HEK293 (cell line): ENCODE data around the gene APLP2.

Experiments
- BCL11A ChIP-seq: fragments of 450-650 bp; formaldehyde crosslinking; IDR thresholded peaks from 2 replicates; pipeline ENCODE4 v1.5.1; 2016; ENCODE audit warnings: low read depth, missing biosample characterization, missing genetic modification characterization
- GFI1B ChIP-seq: fragments of 450-650 bp; formaldehyde crosslinking; IDR thresholded peaks from 2 replicates; pipeline ENCODE4 v1.5.1; 2016; ENCODE audit warnings: missing biosample characterization, missing genetic modification characterization
- GLIS2 ChIP-seq: fragments of 450-650 bp; formaldehyde crosslinking; IDR thresholded peaks from 2 replicates; pipeline ENCODE4 v1.5.1; 2016; ENCODE audit warnings: missing biosample characterization, missing genetic modification characterization
- ZBTB8A ChIP-seq: fragments of 450-650 bp; formaldehyde crosslinking; IDR thresholded peaks from 2 replicates; pipeline ENCODE4 v1.5.1; 2016; ENCODE audit warnings: missing biosample characterization, missing genetic modification characterization
- ZNF112 ChIP-seq: fragments of 450-650 bp; formaldehyde crosslinking; IDR thresholded peaks from 2 replicates; pipeline ENCODE4 v1.5.0; 2017; ENCODE audit warnings: missing biosample characterization, missing genetic modification characterization
- ZNF184 ChIP-seq: fragments of 450-650 bp; IDR thresholded peaks from 2 replicates; pipeline ENCODE4 v1.5.1; 2018; ENCODE audit warnings: missing biosample characterization, mild to moderate bottlenecking, missing genetic modification characterization
- ZNF248 ChIP-seq: fragments of 450-650 bp; formaldehyde crosslinking; IDR thresholded peaks from 2 replicates; pipeline ENCODE4 v1.5.1; 2017; ENCODE audit warnings: missing biosample characterization, missing genetic modification characterization
- ZNF529 ChIP-seq: fragments of 450-650 bp; formaldehyde crosslinking; IDR thresholded peaks from 2 replicates; pipeline ENCODE4 v1.5.1; 2017; ENCODE audit warnings: missing genetic modification characterization, missing biosample characterization; ENCODE audit not compliant: insufficient replicate concordance
- ZNF558 ChIP-seq: fragments of 450-650 bp; formaldehyde crosslinking; IDR thresholded peaks from 2 replicates; pipeline ENCODE4 v1.5.1; 2016; ENCODE audit warnings: missing biosample characterization, missing genetic modification characterization
- ZNF658 ChIP-seq: fragments of 450-650 bp; formaldehyde crosslinking; IDR thresholded peaks from 2 replicates; pipeline ENCODE4; 2016; ENCODE audit warnings: missing biosample characterization, missing genetic modification characterization
- ZNF677 ChIP-seq: fragments of 450-650 bp; IDR thresholded peaks from 2 replicates; pipeline ENCODE4 v1.5.0; 2018; ENCODE audit warnings: missing biosample characterization, mild to moderate bottlenecking, missing genetic modification characterization, moderate library complexity
- ZNF776 ChIP-seq: fragments of 450-650 bp; formaldehyde crosslinking; IDR thresholded peaks from 2 replicates; pipeline ENCODE4 v1.5.0; 2017; ENCODE audit warnings: missing biosample characterization, missing genetic modification characterization, borderline replicate concordance
- ZNF785 ChIP-seq: fragments of 450-650 bp; formaldehyde crosslinking; IDR thresholded peaks from 2 replicates; pipeline ENCODE4 v1.5.1; 2016; ENCODE audit warnings: missing biosample characterization, missing genetic modification characterization
- TF ChIP-seq, protein P1 (sequence below): fragments of 450-650 bp; formaldehyde crosslinking; IDR thresholded peaks from 2 replicates; pipeline ENCODE4 v1.5.0; 2017; ENCODE audit warnings: missing biosample characterization, missing genetic modification characterization, borderline replicate concordance
- TF ChIP-seq, protein P2 (sequence below): fragments of 450-650 bp; formaldehyde crosslinking; IDR thresholded peaks from 2 replicates; pipeline ENCODE4 v1.5.1; 2016; ENCODE audit warnings: missing biosample characterization, missing genetic modification characterization
- TF ChIP-seq, protein P3 (sequence below): fragments of 450-650 bp; formaldehyde crosslinking; IDR thresholded peaks from 2 replicates; pipeline ENCODE4 v1.5.1; 2017; ENCODE audit warnings: missing biosample characterization, missing genetic modification characterization
- TF ChIP-seq, protein P4 (sequence below): fragments of 450-650 bp; formaldehyde crosslinking; IDR thresholded peaks from 2 replicates; pipeline ENCODE4 v1.5.1; 2016; ENCODE audit warnings: missing biosample characterization, missing genetic modification characterization
- TF ChIP-seq, protein P5 (sequence below): fragments of 450-650 bp; formaldehyde crosslinking; IDR thresholded peaks from 2 replicates; pipeline ENCODE4 v1.5.1; 2016; ENCODE audit warnings: missing biosample characterization, missing genetic modification characterization, borderline replicate concordance
- TF ChIP-seq, protein P6 (sequence below): fragments of 450-650 bp; formaldehyde crosslinking; IDR thresholded peaks from 2 replicates; pipeline ENCODE4 v1.5.1; 2016; ENCODE audit warnings: missing biosample characterization, missing genetic modification characterization

The APLP2 gene

DNA sequence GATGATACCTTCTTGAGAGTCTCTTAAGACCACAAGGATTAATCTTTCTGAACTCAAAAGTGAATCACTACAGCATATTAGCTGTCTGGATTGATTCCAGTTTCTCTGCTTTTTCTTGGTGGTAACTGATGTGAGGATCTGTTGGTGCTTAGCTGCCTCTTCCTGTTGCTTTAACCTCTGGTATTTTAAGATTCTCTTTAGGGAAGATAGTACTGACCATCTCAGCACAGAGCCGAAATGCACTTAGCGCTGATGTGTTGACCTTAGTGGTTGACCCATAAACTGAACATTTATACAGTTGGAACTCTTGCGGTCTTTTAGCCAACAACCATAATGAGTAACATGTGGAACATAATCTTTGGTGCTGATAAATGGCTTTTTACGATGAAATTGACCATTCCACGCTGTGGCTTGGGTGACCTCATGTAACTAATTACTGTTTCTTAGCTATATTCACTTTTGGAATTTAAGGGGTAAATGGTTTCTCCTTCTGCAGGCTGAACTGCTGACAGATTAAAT, 33.7 kb downstream of the APLP2 start (continued):
- TF ChIP-seq ZBTB8A (tag by site-specific recombination) (no peak), GFI1B (tag by site-specific recombination) (peak; percentile 60; the same call in 1 of the 2 replicates), ZNF529 (tag by site-specific recombination) (no peak), ZNF677 (tag by site-specific recombination) (no peak), ZNF785 (tag by site-specific recombination) (no peak), ZNF658 (tag by site-specific recombination) (no peak), ZNF558 (tag by site-specific recombination) (no peak), ZNF776 (tag by site-specific recombination) (no peak), ZNF112 (tag by site-specific recombination) (no peak), BCL11A (tag by site-specific recombination) (no peak), ZNF184 (tag by site-specific recombination) (no peak), ZNF248 (tag by site-specific recombination) (no peak), GLIS2 (tag by site-specific recombination) (no peak)
- TF ChIP-seq, protein P1, sequence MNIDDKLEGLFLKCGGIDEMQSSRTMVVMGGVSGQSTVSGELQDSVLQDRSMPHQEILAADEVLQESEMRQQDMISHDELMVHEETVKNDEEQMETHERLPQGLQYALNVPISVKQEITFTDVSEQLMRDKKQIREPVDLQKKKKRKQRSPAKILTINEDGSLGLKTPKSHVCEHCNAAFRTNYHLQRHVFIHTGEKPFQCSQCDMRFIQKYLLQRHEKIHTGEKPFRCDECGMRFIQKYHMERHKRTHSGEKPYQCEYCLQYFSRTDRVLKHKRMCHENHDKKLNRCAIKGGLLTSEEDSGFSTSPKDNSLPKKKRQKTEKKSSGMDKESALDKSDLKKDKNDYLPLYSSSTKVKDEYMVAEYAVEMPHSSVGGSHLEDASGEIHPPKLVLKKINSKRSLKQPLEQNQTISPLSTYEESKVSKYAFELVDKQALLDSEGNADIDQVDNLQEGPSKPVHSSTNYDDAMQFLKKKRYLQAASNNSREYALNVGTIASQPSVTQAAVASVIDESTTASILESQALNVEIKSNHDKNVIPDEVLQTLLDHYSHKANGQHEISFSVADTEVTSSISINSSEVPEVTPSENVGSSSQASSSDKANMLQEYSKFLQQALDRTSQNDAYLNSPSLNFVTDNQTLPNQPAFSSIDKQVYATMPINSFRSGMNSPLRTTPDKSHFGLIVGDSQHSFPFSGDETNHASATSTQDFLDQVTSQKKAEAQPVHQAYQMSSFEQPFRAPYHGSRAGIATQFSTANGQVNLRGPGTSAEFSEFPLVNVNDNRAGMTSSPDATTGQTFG (tag by site-specific recombination) = no peak
- TF ChIP-seq, protein P2, sequence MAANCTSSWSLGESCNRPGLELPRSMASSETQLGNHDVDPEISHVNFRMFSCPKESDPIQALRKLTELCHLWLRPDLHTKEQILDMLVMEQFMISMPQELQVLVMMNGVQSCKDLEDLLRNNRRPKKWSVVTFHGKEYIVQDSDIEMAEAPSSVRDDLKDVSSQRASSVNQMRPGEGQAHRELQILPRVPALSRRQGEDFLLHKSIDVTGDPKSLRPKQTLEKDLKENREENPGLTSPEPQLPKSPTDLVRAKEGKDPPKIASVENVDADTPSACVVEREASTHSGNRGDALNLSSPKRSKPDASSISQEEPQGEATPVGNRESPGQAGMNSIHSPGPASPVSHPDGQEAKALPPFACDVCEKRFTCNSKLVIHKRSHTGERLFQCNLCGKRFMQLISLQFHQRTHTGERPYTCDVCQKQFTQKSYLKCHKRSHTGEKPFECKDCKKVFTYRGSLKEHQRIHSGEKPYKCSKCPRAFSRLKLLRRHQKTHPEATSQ (tag by site-specific recombination) = no peak
- TF ChIP-seq, protein P3, sequence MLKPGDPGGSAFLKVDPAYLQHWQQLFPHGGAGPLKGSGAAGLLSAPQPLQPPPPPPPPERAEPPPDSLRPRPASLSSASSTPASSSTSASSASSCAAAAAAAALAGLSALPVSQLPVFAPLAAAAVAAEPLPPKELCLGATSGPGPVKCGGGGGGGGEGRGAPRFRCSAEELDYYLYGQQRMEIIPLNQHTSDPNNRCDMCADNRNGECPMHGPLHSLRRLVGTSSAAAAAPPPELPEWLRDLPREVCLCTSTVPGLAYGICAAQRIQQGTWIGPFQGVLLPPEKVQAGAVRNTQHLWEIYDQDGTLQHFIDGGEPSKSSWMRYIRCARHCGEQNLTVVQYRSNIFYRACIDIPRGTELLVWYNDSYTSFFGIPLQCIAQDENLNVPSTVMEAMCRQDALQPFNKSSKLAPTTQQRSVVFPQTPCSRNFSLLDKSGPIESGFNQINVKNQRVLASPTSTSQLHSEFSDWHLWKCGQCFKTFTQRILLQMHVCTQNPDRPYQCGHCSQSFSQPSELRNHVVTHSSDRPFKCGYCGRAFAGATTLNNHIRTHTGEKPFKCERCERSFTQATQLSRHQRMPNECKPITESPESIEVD (tag by site-specific recombination) = peak; percentile 99
- TF ChIP-seq, protein P4, sequence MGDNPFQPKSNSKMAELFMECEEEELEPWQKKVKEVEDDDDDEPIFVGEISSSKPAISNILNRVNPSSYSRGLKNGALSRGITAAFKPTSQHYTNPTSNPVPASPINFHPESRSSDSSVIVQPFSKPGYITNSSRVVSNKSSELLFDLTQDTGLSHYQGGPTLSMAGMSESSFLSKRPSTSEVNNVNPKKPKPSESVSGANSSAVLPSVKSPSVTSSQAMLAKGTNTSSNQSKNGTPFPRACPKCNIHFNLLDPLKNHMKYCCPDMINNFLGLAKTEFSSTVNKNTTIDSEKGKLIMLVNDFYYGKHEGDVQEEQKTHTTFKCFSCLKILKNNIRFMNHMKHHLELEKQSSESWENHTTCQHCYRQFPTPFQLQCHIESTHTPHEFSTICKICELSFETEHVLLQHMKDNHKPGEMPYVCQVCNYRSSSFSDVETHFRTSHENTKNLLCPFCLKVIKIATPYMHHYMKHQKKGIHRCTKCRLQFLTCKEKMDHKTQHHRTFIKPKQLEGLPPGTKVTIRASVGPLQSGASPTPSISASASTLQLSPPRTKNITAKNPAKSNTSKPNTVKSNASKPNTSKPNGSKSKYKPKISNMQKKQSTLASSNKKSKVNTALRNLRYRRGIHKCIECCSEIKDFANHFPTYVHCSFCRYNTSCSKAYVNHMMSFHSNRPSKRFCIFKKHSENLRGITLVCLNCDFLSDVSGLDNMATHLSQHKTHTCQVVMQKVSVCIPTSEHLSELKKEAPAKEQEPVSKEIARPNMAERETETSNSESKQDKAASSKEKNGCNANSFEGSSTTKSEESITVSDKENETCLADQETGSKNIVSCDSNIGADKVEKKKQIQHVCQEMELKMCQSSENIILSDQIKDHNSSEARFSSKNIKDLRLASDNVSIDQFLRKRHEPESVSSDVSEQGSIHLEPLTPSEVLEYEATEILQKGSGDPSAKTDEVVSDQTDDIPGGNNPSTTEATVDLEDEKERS (tag by site-specific recombination) = no peak
- TF ChIP-seq, protein P5, sequence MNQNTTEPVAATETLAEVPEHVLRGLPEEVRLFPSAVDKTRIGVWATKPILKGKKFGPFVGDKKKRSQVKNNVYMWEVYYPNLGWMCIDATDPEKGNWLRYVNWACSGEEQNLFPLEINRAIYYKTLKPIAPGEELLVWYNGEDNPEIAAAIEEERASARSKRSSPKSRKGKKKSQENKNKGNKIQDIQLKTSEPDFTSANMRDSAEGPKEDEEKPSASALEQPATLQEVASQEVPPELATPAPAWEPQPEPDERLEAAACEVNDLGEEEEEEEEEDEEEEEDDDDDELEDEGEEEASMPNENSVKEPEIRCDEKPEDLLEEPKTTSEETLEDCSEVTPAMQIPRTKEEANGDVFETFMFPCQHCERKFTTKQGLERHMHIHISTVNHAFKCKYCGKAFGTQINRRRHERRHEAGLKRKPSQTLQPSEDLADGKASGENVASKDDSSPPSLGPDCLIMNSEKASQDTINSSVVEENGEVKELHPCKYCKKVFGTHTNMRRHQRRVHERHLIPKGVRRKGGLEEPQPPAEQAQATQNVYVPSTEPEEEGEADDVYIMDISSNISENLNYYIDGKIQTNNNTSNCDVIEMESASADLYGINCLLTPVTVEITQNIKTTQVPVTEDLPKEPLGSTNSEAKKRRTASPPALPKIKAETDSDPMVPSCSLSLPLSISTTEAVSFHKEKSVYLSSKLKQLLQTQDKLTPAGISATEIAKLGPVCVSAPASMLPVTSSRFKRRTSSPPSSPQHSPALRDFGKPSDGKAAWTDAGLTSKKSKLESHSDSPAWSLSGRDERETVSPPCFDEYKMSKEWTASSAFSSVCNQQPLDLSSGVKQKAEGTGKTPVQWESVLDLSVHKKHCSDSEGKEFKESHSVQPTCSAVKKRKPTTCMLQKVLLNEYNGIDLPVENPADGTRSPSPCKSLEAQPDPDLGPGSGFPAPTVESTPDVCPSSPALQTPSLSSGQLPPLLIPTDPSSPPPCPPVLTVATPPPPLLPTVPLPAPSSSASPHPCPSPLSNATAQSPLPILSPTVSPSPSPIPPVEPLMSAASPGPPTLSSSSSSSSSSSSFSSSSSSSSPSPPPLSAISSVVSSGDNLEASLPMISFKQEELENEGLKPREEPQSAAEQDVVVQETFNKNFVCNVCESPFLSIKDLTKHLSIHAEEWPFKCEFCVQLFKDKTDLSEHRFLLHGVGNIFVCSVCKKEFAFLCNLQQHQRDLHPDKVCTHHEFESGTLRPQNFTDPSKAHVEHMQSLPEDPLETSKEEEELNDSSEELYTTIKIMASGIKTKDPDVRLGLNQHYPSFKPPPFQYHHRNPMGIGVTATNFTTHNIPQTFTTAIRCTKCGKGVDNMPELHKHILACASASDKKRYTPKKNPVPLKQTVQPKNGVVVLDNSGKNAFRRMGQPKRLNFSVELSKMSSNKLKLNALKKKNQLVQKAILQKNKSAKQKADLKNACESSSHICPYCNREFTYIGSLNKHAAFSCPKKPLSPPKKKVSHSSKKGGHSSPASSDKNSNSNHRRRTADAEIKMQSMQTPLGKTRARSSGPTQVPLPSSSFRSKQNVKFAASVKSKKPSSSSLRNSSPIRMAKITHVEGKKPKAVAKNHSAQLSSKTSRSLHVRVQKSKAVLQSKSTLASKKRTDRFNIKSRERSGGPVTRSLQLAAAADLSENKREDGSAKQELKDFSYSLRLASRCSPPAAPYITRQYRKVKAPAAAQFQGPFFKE = no peak
- TF ChIP-seq, protein P6, sequence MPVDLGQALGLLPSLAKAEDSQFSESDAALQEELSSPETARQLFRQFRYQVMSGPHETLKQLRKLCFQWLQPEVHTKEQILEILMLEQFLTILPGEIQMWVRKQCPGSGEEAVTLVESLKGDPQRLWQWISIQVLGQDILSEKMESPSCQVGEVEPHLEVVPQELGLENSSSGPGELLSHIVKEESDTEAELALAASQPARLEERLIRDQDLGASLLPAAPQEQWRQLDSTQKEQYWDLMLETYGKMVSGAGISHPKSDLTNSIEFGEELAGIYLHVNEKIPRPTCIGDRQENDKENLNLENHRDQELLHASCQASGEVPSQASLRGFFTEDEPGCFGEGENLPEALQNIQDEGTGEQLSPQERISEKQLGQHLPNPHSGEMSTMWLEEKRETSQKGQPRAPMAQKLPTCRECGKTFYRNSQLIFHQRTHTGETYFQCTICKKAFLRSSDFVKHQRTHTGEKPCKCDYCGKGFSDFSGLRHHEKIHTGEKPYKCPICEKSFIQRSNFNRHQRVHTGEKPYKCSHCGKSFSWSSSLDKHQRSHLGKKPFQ (tag by site-specific recombination) = peak; percentile 62; the same call in 1 of the 2 replicates
